ENCODE results near the gene PTPRF. TPM values are rescaled to one million over a fixed set of nuclear protein-coding genes. Genes with fewer than 3 reads are reported as not detected.

Gene PTPRF
- total RNA-seq, 1 donor from 2014 or later = 71.1 TPM

- H3K4me2 ChIP-seq = no peak overlapping the region
- H3K27ac Mint-ChIP-seq = no peak overlapping the region
- no peaks in the 10 kb centered on the region for H3K9me3 Mint-ChIP-seq
- no peak overlapping the region for H3K9ac ChIP-seq
- H3K79me2 ChIP-seq (ENCODE audit: low read depth) = no peaks in the 10 kb centered on the region
- no peaks in the 10 kb centered on the region for H3F3A ChIP-seq (ENCODE audit: low read depth)
- H3K9me3 ChIP-seq (ENCODE audit: low read depth) = no peaks in the 10 kb centered on the region
- H3K27ac ChIP-seq = no peak overlapping the region
- H3K4me1 Mint-ChIP-seq = no peaks in the 10 kb centered on the region
- H3K27me3 Mint-ChIP-seq (ENCODE audit: insufficient read depth, low read depth) = peaks cover 4% of the 10 kb centered on the region
- H3K4me3 ChIP-seq = no peak overlapping the region
- H4K20me1 ChIP-seq (ENCODE audit: low read depth) = peaks cover 4% of the 10 kb centered on the region
- TF ChIP-seq CTCF (IDR thresholded peaks at IDR 0.05) = no peak
- TF ChIP-seq EZH2phosphoT487 (IDR thresholded peaks at IDR 0.05) = no peak
- TF ChIP-seq EZH2 (IDR thresholded peaks at IDR 0.05) = no peak
- H3K4me3 Mint-ChIP-seq = no peak overlapping the region
- H2AFZ ChIP-seq (replicated peaks) = no peak overlapping the region
- H3K36me3 Mint-ChIP-seq = peaks cover 19% of the 10 kb centered on the region
- DNase-seq (ENCODE audit: low spot score) = no peak
- no peaks in the 10 kb centered on the region for H3K27me3 ChIP-seq
- no peaks in the 10 kb centered on the region for H3K36me3 ChIP-seq
- H3K4me1 ChIP-seq = no peaks in the 10 kb centered on the region
Observed at GRCh38 chr1:43597721-43598120, 67.0 kb downstream of the PTPRF start.

- H3K27ac ChIP-seq = no peak overlapping the region
- H3K4me3 Mint-ChIP-seq = no peak overlapping the region
- H3K4me1 Mint-ChIP-seq = no peaks in the 10 kb centered on the region
- H4K20me1 ChIP-seq (ENCODE audit: low read depth) = peaks cover 6% of the 10 kb centered on the region
- no peak for DNase-seq (ENCODE audit: low spot score)
- no peak overlapping the region for H2AFZ ChIP-seq (replicated peaks)
- no peaks in the 10 kb centered on the region for H3K79me2 ChIP-seq (ENCODE audit: low read depth)
- H3K4me1 ChIP-seq = no peaks in the 10 kb centered on the region
- H3K9me3 ChIP-seq (ENCODE audit: low read depth) = no peaks in the 10 kb centered on the region
- no peaks in the 10 kb centered on the region for H3F3A ChIP-seq (ENCODE audit: low read depth)
- no peak for TF ChIP-seq CTCF (IDR thresholded peaks at IDR 0.05)
- TF ChIP-seq EZH2 (IDR thresholded peaks at IDR 0.05) = no peak
- H3K36me3 ChIP-seq = no peaks in the 10 kb centered on the region
- no peak overlapping the region for H3K27ac Mint-ChIP-seq
- H3K4me2 ChIP-seq = no peak overlapping the region
- H3K27me3 Mint-ChIP-seq (ENCODE audit: insufficient read depth, low read depth) = peaks cover 4% of the 10 kb centered on the region
- no peak overlapping the region for H3K4me3 ChIP-seq
- H3K9ac ChIP-seq = no peak overlapping the region
- H3K9me3 Mint-ChIP-seq = no peaks in the 10 kb centered on the region
- H3K27me3 ChIP-seq = no peaks in the 10 kb centered on the region
- H3K36me3 Mint-ChIP-seq = peaks cover 12% of the 10 kb centered on the region
Observed at GRCh38 chr1:43598622-43599021, 67.9 kb downstream of the PTPRF start.

GRCh38 chr1:43600033-43601020, 69.6 kb downstream of the PTPRF start:
- Mint-ChIP-seq H3K4me1 (no peaks in the 10 kb centered on the region), H3K4me3 (no peak overlapping the region), H3K9me3 (no peaks in the 10 kb centered on the region), H3K27ac (no peak overlapping the region), H3K36me3 (peaks cover 12% of the 10 kb centered on the region), H3K27me3 (ENCODE audit: insufficient read depth, low read depth) (peaks cover 3% of the 10 kb centered on the region)
- H3K36me3 ChIP-seq = no peaks in the 10 kb centered on the region
- H3F3A ChIP-seq (ENCODE audit: low read depth) = no peaks in the 10 kb centered on the region
- H3K4me2 ChIP-seq = no peak overlapping the region
- no peaks in the 10 kb centered on the region for H3K27me3 ChIP-seq
- no peaks in the 10 kb centered on the region for H3K9me3 ChIP-seq (ENCODE audit: low read depth)
- H2AFZ ChIP-seq (replicated peaks) = no peak overlapping the region
- H3K4me1 ChIP-seq = no peaks in the 10 kb centered on the region
- peaks cover 6% of the 10 kb centered on the region for H4K20me1 ChIP-seq (ENCODE audit: low read depth)
- peak; percentile 12 for DNase-seq (ENCODE audit: low spot score)
- no peak overlapping the region for H3K4me3 ChIP-seq
- no peak for TF ChIP-seq EZH2 (IDR thresholded peaks at IDR 0.05)
- TF ChIP-seq CTCF (IDR thresholded peaks at IDR 0.05) = peak; percentile 5
- no peak for TF ChIP-seq EZH2phosphoT487 (IDR thresholded peaks at IDR 0.05)
- H3K27ac ChIP-seq = no peak overlapping the region
- no peaks in the 10 kb centered on the region for H3K79me2 ChIP-seq (ENCODE audit: low read depth)
- no peak overlapping the region for H3K9ac ChIP-seq
